Fibroblast of lung (primary cell): ENCODE data around the gene SMIM21. TPM values are rescaled to one million over a fixed set of nuclear protein-coding genes. Genes with fewer than 3 reads are reported as not detected.
A peak's percentile ranks its signal among the peaks of the same experiment; 100 is the strongest.

Source experiments
- DNase-seq, 2 donors: peaks; one replicate each; pipeline versions ENCODE4 v3.0.0 to v3.0.0-alpha.2; 2010; ENCODE audit warnings: low read depth in 2 of 2
- H2AFZ ChIP-seq: 2 replicates; pipeline ENCODE4 v1.5.1; 2012; ENCODE audit warnings: low read length, control low read depth, inconsistent platforms
- H3K27ac ChIP-seq: 2 replicates; pipeline ENCODE4 v1.5.1; 2011; ENCODE audit warnings: low read length, control low read depth; ENCODE audit not compliant: insufficient read depth
- H3K27me3 ChIP-seq: 2 replicates; pipeline ENCODE4 v1.5.1; 2011; ENCODE audit warnings: mild to moderate bottlenecking, low read length; ENCODE audit not compliant: control insufficient read depth, insufficient read depth
- H3K36me3 ChIP-seq: 2 replicates; pipeline ENCODE4 v1.5.1; 2011; ENCODE audit warnings: low read length; ENCODE audit not compliant: control insufficient read depth, insufficient read depth
- H3K4me1 ChIP-seq: 2 replicates; pipeline ENCODE4 v1.5.1; 2011; ENCODE audit warnings: low read length; ENCODE audit not compliant: control insufficient read depth, insufficient read depth; ENCODE audit errors: extremely low read depth
- H3K4me2 ChIP-seq: 2 replicates; pipeline ENCODE4 v1.5.1; 2011; ENCODE audit warnings: low read length, control low read depth; ENCODE audit not compliant: insufficient read depth; ENCODE audit errors: extremely low read depth
- H3K4me3 ChIP-seq, 4 experiments: fragments of 200-600 bp in 1 of 4; sonication (generic) in 1 of 4; replicated peaks in 1 of 4; 2 replicates each; pipeline ENCODE4 v1.5.1; 2011 to 2016; ENCODE audit warnings: low read length in 4 of 4, low read depth in 3 of 4, mild to moderate bottlenecking in 3 of 4, control low read depth in 2 of 4, inconsistent platforms in 1 of 4, mixed read lengths in 1 of 4; ENCODE audit not compliant: insufficient read depth in 1 of 4; ENCODE audit errors: control extremely low read depth in 1 of 4
- H3K79me2 ChIP-seq: 2 replicates; pipeline ENCODE4 v1.5.1; 2012; ENCODE audit warnings: mild to moderate bottlenecking, low read length, inconsistent platforms; ENCODE audit not compliant: control insufficient read depth, insufficient read depth
- H3K9ac ChIP-seq: 2 replicates; pipeline ENCODE4 v1.5.1; 2011; ENCODE audit warnings: mild to moderate bottlenecking, low read length, control low read depth; ENCODE audit not compliant: insufficient read depth
- H3K9me3 ChIP-seq: 2 replicates; pipeline ENCODE4 v1.5.1; 2012; ENCODE audit warnings: low read depth, low read length; ENCODE audit not compliant: control insufficient read depth, insufficient read depth
- H4K20me1 ChIP-seq: 2 replicates; pipeline ENCODE4 v1.5.1; 2011; ENCODE audit warnings: low read length; ENCODE audit not compliant: control insufficient read depth, insufficient read depth; ENCODE audit errors: extremely low read depth
- EZH2 ChIP-seq: IDR thresholded peaks from 2 replicates; pipeline ENCODE4 v1.5.1; 2012; ENCODE audit warnings: low read length, control low read depth, mild to moderate bottlenecking; ENCODE audit errors: missing control alignments
- polyA plus RNA-seq, 2 donors: library from polyadenylated mRNA; depleted of rRNA in 1 of 2; stranded (reverse) in 1 of 2; unstranded in 1 of 2; fragments of >200 nt; gene quantifications; 2 replicates each; pipeline ENCODE4 v1.2.1, GENCODE V29; 2011 to 2012; ENCODE audit warnings: missing spikeins in 1 of 2
- total RNA-seq: library from RNA; depleted of rRNA; stranded (reverse); fragments of >200 nt; gene quantifications from 2 replicates; pipeline ENCODE4 v1.2.1, GENCODE V29; 2014
- TF ChIP-seq, protein P1 (sequence below), 2 donors: IDR thresholded peaks in 1 of 2; conservative IDR thresholded peaks in 1 of 2; 1 replicate in 1 of 2; 2 replicates in 1 of 2; pipeline ENCODE4 v1.5.1; 2011 to 2012; ENCODE audit warnings: low read length in 2 of 2, control low read depth in 1 of 2, inconsistent platforms in 1 of 2, low read depth in 1 of 2, mild to moderate bottlenecking in 1 of 2

SMIM21 gene
- total and polyA plus RNA-seq, 2 donors (not counting 1 experiment from before 2014, with no cell fraction given), result not detected

- Histone ChIP-seq H3K4me1 (no peaks in the 10 kb centered on the region), H2AFZ (no peak overlapping the region), H3K27me3 (no peaks in the 10 kb centered on the region), H3K4me3 (no peak overlapping the region), H4K20me1 (no peaks in the 10 kb centered on the region), H3K9me3 (no peaks in the 10 kb centered on the region), H3K27ac (no peak overlapping the region), H3K4me2 (no peak overlapping the region), H3K9ac (no peak overlapping the region), H3K36me3 (no peaks in the 10 kb centered on the region), H3K79me2 (no peaks in the 10 kb centered on the region)
- DNase-seq, result no peak
- TF ChIP-seq, protein P1, sequence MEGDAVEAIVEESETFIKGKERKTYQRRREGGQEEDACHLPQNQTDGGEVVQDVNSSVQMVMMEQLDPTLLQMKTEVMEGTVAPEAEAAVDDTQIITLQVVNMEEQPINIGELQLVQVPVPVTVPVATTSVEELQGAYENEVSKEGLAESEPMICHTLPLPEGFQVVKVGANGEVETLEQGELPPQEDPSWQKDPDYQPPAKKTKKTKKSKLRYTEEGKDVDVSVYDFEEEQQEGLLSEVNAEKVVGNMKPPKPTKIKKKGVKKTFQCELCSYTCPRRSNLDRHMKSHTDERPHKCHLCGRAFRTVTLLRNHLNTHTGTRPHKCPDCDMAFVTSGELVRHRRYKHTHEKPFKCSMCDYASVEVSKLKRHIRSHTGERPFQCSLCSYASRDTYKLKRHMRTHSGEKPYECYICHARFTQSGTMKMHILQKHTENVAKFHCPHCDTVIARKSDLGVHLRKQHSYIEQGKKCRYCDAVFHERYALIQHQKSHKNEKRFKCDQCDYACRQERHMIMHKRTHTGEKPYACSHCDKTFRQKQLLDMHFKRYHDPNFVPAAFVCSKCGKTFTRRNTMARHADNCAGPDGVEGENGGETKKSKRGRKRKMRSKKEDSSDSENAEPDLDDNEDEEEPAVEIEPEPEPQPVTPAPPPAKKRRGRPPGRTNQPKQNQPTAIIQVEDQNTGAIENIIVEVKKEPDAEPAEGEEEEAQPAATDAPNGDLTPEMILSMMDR (conservative IDR thresholded peaks at IDR 0.05 in 1 of 2, IDR thresholded peaks at IDR 0.05 in 1 of 2; ENCODE audit: low read depth in 1 of 2, low read length in 2 of 2), result no peak
- no peak for TF ChIP-seq EZH2
These were observed 66.6 kb downstream of the SMIM21 start for GRCh38 chr18:75360941-75361340.

DNA sequence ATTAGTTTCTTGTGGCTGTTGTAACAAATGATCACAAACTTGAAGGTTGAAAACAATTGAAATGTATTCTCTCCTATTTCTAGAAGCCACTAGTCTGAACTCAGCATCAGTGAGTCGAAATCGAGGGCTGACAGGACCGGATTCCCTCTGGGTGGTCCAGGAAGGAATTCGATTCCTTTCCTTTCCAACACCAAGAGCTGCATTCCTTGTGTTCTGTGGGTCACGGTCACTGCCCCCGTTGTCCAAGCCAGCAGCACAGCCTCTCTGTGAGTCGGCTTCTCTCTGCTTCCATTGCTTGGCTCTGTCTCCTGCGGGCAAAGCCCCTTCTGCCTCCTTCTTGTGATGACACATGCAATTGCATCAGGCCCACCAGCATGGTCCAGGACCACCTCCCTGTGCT lies 67.3 kb downstream of the SMIM21 start:
- no peak overlapping the region for H3K4me2 ChIP-seq
- no peak overlapping the region for H2AFZ ChIP-seq
- no peaks in the 10 kb centered on the region for H4K20me1 ChIP-seq
- no peaks in the 10 kb centered on the region for H3K4me1 ChIP-seq
- H3K27ac ChIP-seq, result no peak overlapping the region
- H3K9me3 ChIP-seq, result no peaks in the 10 kb centered on the region
- no peak overlapping the region for H3K9ac ChIP-seq
- H3K27me3 ChIP-seq, result no peaks in the 10 kb centered on the region
- no peaks in the 10 kb centered on the region for H3K36me3 ChIP-seq
- no peak overlapping the region for H3K4me3 ChIP-seq
- peak in 1 of 2 donors; percentile 23 for DNase-seq
- TF ChIP-seq EZH2, result no peak
- TF ChIP-seq, protein P1 (conservative IDR thresholded peaks at IDR 0.05 in 1 of 2, IDR thresholded peaks at IDR 0.05 in 1 of 2; ENCODE audit: low read depth in 1 of 2, low read length in 2 of 2), result no peak
- H3K79me2 ChIP-seq, result no peaks in the 10 kb centered on the region

Other genes starting within 250 kb of the SMIM21 start
- gene PTGR3, start 218.6 kb downstream of the SMIM21 start, total RNA-seq, result 5.6 and 6.8 TPM in 2 replicates
- 18.1 and 25.1 TPM in 2 replicates for gene PTGR3, start 218.6 kb downstream of the SMIM21 start, polyA plus RNA-seq
- 3.9 and 4.3 TPM in 2 replicates for gene TSHZ1, start 216.9 kb downstream of the SMIM21 start, total RNA-seq
- gene TSHZ1, start 216.9 kb downstream of the SMIM21 start, polyA plus RNA-seq, result 3.1 and 4.3 TPM in 2 replicates